Adrenal gland (tissue), 12 donors: ENCODE results near the gene SERPINE2. TPM values are rescaled to one million over a fixed set of nuclear protein-coding genes. Genes with fewer than 3 reads are reported as not detected.
A peak's percentile ranks its signal among the peaks of the same experiment; 100 is the strongest.

Source experiments
- DNase-seq, 7 donors: peaks; one replicate each; pipeline ENCODE4 v3.0.0-alpha.2; 2019 to 2020
- H3K27ac ChIP-seq, 5 donors: fragments of 200-600 bp; sonication (generic) in 4 of 5; 1 replicate in 3 of 5; 2 replicates in 2 of 5; pipeline versions ENCODE4 v1.5.1 to v1.8.0; 2016 to 2020; ENCODE audit warnings: mild to moderate bottlenecking in 1 of 5
- H3K27me3 ChIP-seq: fragments of 200-600 bp; 2 replicates; pipeline ENCODE4 v1.8.0; 2021
- H3K36me3 ChIP-seq, 2 donors: fragments of 200-600 bp; replicated peaks in 1 of 2; 1 replicate in 1 of 2; 2 replicates in 1 of 2; pipeline versions ENCODE4 v1.5.1 to v1.8.0; 2018 to 2022
- H3K4me1 ChIP-seq, 2 donors: fragments of 200-600 bp; replicated peaks in 1 of 2; 1 replicate in 1 of 2; 2 replicates in 1 of 2; pipeline versions ENCODE4 v1.5.1 to v1.8.0; 2018 to 2021
- H3K4me3 ChIP-seq, 4 donors: fragments of 200-600 bp; sonication (generic) in 3 of 4; one replicate each; pipeline ENCODE4 v1.5.1; 2016 to 2018
- H3K9me3 ChIP-seq, 3 donors: fragments of 200-600 bp; sonication (generic) in 1 of 3; replicated peaks in 1 of 3; 1 replicate in 2 of 3; 2 replicates in 1 of 3; pipeline versions ENCODE4 v1.5.1 to v1.8.0; 2016 to 2021
- CTCF ChIP-seq, 6 experiments: fragments of 450-650 bp in 4 of 6; fragments of 200-600 bp in 2 of 6; sonication (generic) in 1 of 6; IDR thresholded peaks; 1 replicate in 5 of 6; 2 replicates in 1 of 6; pipeline versions ENCODE4 v1.5.1 to v1.8.0; 2016 to 2021; ENCODE audit warnings: antibody characterized with exemption in 6 of 6, mild to moderate bottlenecking in 2 of 6, moderate library complexity in 1 of 6
- POLR2A ChIP-seq, 2 donors: fragments of 450-650 bp; IDR thresholded peaks; one replicate each; pipeline ENCODE4 v1.6.1; 2017; ENCODE audit warnings: antibody characterized with exemption in 2 of 2, mild to moderate bottlenecking in 2 of 2, moderate library complexity in 1 of 2
- WGBS, 4 donors: extraction: QIAGEN DNeasy Blood & Tissue Kit in 2 of 4; methylation state at CpG; one replicate each; pipeline versions ENCODE4 v1.1.5 to v1.1.7; 2013 to 2017; 5-methylcytosine and 5-hydroxymethylcytosine counted together
- intact Hi-C, 2 donors: fragments of 100-400 bp; cut with DNase I; formaldehyde crosslinking; loops; one replicate each; pipeline versions ENCODE4 v1.14.1 to v1.15.0; 2022 to 2023
- polyA plus RNA-seq, 3 donors: library from polyadenylated mRNA; stranded (reverse); fragments of 200-250 nt in 2 of 3; fragments of 350-450 nt in 1 of 3; fragmentation: Illumina TruSeq in 1 of 3; extraction: RNeasy Lipid Tissue Mini Kit (QIAGEN cat#74804) in 1 of 3; gene quantifications; one replicate each; pipeline ENCODE4 v1.2.3, GENCODE V29; 2013 to 2014
- total RNA-seq, 9 donors: library from RNA; depleted of rRNA in 4 of 9; stranded (reverse); fragments of >200 nt in 4 of 9; fragments of 120-200 nt in 1 of 9; fragmentation: NEBNext Ultra II Directional in 1 of 9; extraction: Animal tissue kit (Norgen Biotek cat#: 25700) in 1 of 9; gene quantifications; one replicate each; pipeline versions ENCODE4 v1.1.0 to v1.2.4, GENCODE V29; 2013 to 2023
- donor health status: healthy with polysubstance abuse.
- donor health status: Bipolar disorder and iron deficiency.
- donor health status: DM: yes; HTN: yes; CAD: no.
- donor health status: DM: no; HTN: no; CAD: no.
- donor health status: DM: no; HTN: no; CAD: no.
- donor health status: DM: yes; HTN: yes; CAD: no.

The SERPINE2 gene
- total and polyA plus RNA-seq, 12 donors = 6.2 to 61.6 (median 16.0) TPM

GRCh38 chr2:224040753-224041152 is 1.7 kb upstream of the SERPINE2 start:
- WGBS, 4 donors = 67 to 86% (median 75%) methylated on average over 3 of the region's 3 CpGs
- TF ChIP-seq POLR2A (IDR thresholded peaks at IDR 0.05) = no peak
- no peak for TF ChIP-seq CTCF (IDR thresholded peaks at IDR 0.05)
- Histone ChIP-seq H3K27ac (no peak overlapping the region), H3K27me3 (peaks cover 22% of the 10 kb centered on the region), H3K4me3 (no peak overlapping the region), H3K36me3 (no peaks in the 10 kb centered on the region), H3K9me3 (no peaks in the 10 kb centered on the region), H3K4me1 (peaks cover 0 to 9% of the 10 kb centered on the region in 2 donors)
- intact Hi-C loops = no loop called here
- no peak for DNase-seq

GRCh38 chr2:224039770-224040440 is 819 bp upstream of the SERPINE2 start:
- Histone ChIP-seq H3K36me3 (no peaks in the 10 kb centered on the region), H3K4me1 (peaks cover 0 to 9% of the 10 kb centered on the region in 2 donors), H3K27me3 (peaks cover 24% of the 10 kb centered on the region), H3K4me3 (peak overlapping the region in 1 of 4 donors; percentile 71), H3K9me3 (no peaks in the 10 kb centered on the region), H3K27ac (peak overlapping the region in 1 of 5 donors; percentile 49)
- intact Hi-C loops = no loop called here
- TF ChIP-seq POLR2A (IDR thresholded peaks at IDR 0.05) = no peak
- TF ChIP-seq CTCF (IDR thresholded peaks at IDR 0.05) = no peak
- 27 to 46% (median 36%) methylated on average over 12 to 21 of the region's 21 CpGs for WGBS, 4 donors
- no peak for DNase-seq

GRCh38 chr2:224038830-224039079 is 331 bp downstream of the SERPINE2 start:
- peak overlapping the region in 3 of 4 donors; percentile 7 to 71 (median 60) for H3K4me3 ChIP-seq
- peak overlapping the region in 1 of 5 donors; percentile 49 for H3K27ac ChIP-seq
- H3K36me3 ChIP-seq = no peaks in the 10 kb centered on the region
- peaks cover 0 to 9% of the 10 kb centered on the region in 2 donors for H3K4me1 ChIP-seq
- WGBS, 4 donors = 0 to 1% (median 0%) methylated on average over 9 to 35 of the region's 35 CpGs; no CpG with 5 or more reads in 1 of the 4 donors
- H3K9me3 ChIP-seq = no peaks in the 10 kb centered on the region
- no peak for DNase-seq
- intact Hi-C loops = no loop called here
- no peak for TF ChIP-seq CTCF (IDR thresholded peaks at IDR 0.05)
- TF ChIP-seq POLR2A (IDR thresholded peaks at IDR 0.05) = no peak
- peaks cover 24% of the 10 kb centered on the region for H3K27me3 ChIP-seq

- H3K4me3 ChIP-seq = peak overlapping the region in 3 of 4 donors; percentile 7 to 71 (median 60)
- WGBS, 4 donors = 4 to 9% (median 6%) methylated on average over 14 to 36 of the region's 36 CpGs
- peaks cover 24% of the 10 kb centered on the region for H3K27me3 ChIP-seq
- peaks cover 0 to 9% of the 10 kb centered on the region in 2 donors for H3K4me1 ChIP-seq
- peak in 3 of 7 donors; percentile 8 to 57 (median 16) for DNase-seq
- TF ChIP-seq POLR2A (IDR thresholded peaks at IDR 0.05) = no peak
- no peak for TF ChIP-seq CTCF (IDR thresholded peaks at IDR 0.05)
- intact Hi-C loops = no loop called here
- H3K36me3 ChIP-seq = no peaks in the 10 kb centered on the region
- peak overlapping the region in 1 of 5 donors; percentile 49 for H3K27ac ChIP-seq
- no peaks in the 10 kb centered on the region for H3K9me3 ChIP-seq
Measured at GRCh38 chr2:224038049-224038829, 847 bp downstream of the SERPINE2 start.
